Liver (tissue), 9 donors: Measurements from ENCODE around the gene CSKMT. TPM values are rescaled to one million over a fixed set of nuclear protein-coding genes. Genes with fewer than 3 reads are reported as not detected.

Source experiments
- DNase-seq: peaks from one replicate; pipeline ENCODE4 v3.0.0-alpha.2; 2017; ENCODE audit warnings: low spot score
- H3K27ac ChIP-seq, 2 donors: one replicate each; pipeline ENCODE4 v1.7.0; 2013; ENCODE audit warnings: inconsistent platforms in 2 of 2, low read length in 2 of 2, control low read depth in 1 of 2, low read depth in 1 of 2, mild to moderate bottlenecking in 1 of 2
- H3K27me3 ChIP-seq, 4 donors: one replicate each; pipeline versions ENCODE4 v1.6.1 to v1.7.0; 2013; ENCODE audit warnings: low read length in 3 of 4, inconsistent platforms in 1 of 4, mild to moderate bottlenecking in 1 of 4, moderate library complexity in 1 of 4; ENCODE audit not compliant: control insufficient read depth in 4 of 4, insufficient read depth in 4 of 4
- H3K36me3 ChIP-seq, 4 donors: one replicate each; pipeline versions ENCODE4 v1.6.1 to v1.7.0; 2013; ENCODE audit warnings: low read length in 3 of 4, mild to moderate bottlenecking in 3 of 4, low read depth in 1 of 4, moderate library complexity in 1 of 4; ENCODE audit not compliant: control insufficient read depth in 4 of 4, insufficient read depth in 3 of 4
- H3K4me1 ChIP-seq, 4 donors: one replicate each; pipeline versions ENCODE4 v1.6.1 to v1.7.0; 2013; ENCODE audit warnings: low read length in 3 of 4, mild to moderate bottlenecking in 3 of 4, moderate library complexity in 1 of 4; ENCODE audit not compliant: control insufficient read depth in 4 of 4, insufficient read depth in 4 of 4
- H3K4me3 ChIP-seq, 3 donors: one replicate each; pipeline versions ENCODE4 v1.6.1 to v1.7.0; 2013; ENCODE audit warnings: low read length in 3 of 3, control low read depth in 1 of 3, low read depth in 1 of 3, mild to moderate bottlenecking in 1 of 3
- H3K9ac ChIP-seq, 2 donors: one replicate each; pipeline ENCODE4 v1.7.0; 2013; ENCODE audit warnings: low read length in 2 of 2, mild to moderate bottlenecking in 2 of 2, moderate library complexity in 2 of 2, control low read depth in 1 of 2, low read depth in 1 of 2
- H3K9me3 ChIP-seq, 4 donors: one replicate each; pipeline versions ENCODE4 v1.6.1 to v1.7.0; 2013; ENCODE audit warnings: low read length in 3 of 4; ENCODE audit not compliant: control insufficient read depth in 4 of 4
- ATF3 ChIP-seq: IDR thresholded peaks from 2 replicates; pipeline ENCODE4 v1.6.1; 2016; ENCODE audit warnings: antibody characterized with exemption
- CTCF ChIP-seq: fragments of 150-350 bp; IDR thresholded peaks from 2 replicates; pipeline ENCODE4 v1.5.1; 2017; ENCODE audit warnings: improper control_type of control experiment, low read depth, low read length; ENCODE audit not compliant: missing input control
- EGR1 ChIP-seq, 2 donors: IDR thresholded peaks; 2 replicates each; pipeline ENCODE4 v1.6.1; 2016 to 2018; ENCODE audit warnings: antibody characterized with exemption in 2 of 2, low read depth in 2 of 2
- FOXA1 ChIP-seq: IDR thresholded peaks from 2 replicates; pipeline ENCODE4 v1.6.1; 2016; ENCODE audit warnings: antibody characterized with exemption
- FOXA2 ChIP-seq: IDR thresholded peaks from 2 replicates; pipeline ENCODE4 v1.6.1; 2016; ENCODE audit warnings: antibody characterized with exemption
- GABPA ChIP-seq, 2 donors: IDR thresholded peaks in 1 of 2; conservative IDR thresholded peaks in 1 of 2; 2 replicates each; pipeline ENCODE4 v1.6.1; 2016; ENCODE audit warnings: antibody characterized with exemption in 2 of 2, mild to moderate bottlenecking in 1 of 2, moderate library complexity in 1 of 2
- HNF4A ChIP-seq, 2 donors: conservative IDR thresholded peaks; 2 replicates each; pipeline ENCODE4 v1.6.1; 2016; ENCODE audit warnings: antibody characterized with exemption in 2 of 2, mild to moderate bottlenecking in 2 of 2
- HNF4G ChIP-seq: IDR thresholded peaks from 2 replicates; pipeline ENCODE4 v1.6.1; 2016; ENCODE audit warnings: antibody characterized with exemption
- JUND ChIP-seq, 2 donors: IDR thresholded peaks; 2 replicates each; pipeline ENCODE4 v1.6.1; 2016; ENCODE audit warnings: antibody characterized with exemption in 2 of 2
- MAX ChIP-seq: IDR thresholded peaks from 2 replicates; pipeline ENCODE4 v1.6.1; 2016; ENCODE audit warnings: antibody characterized with exemption
- NR2F2 ChIP-seq: IDR thresholded peaks from 2 replicates; pipeline ENCODE4 v1.6.1; 2016; ENCODE audit warnings: antibody characterized with exemption
- RAD21 ChIP-seq, 2 donors: IDR thresholded peaks; 2 replicates each; pipeline ENCODE4 v1.6.1; 2016; ENCODE audit warnings: antibody characterized with exemption in 2 of 2, mild to moderate bottlenecking in 2 of 2
- REST ChIP-seq: IDR thresholded peaks from 2 replicates; pipeline ENCODE4 v1.6.1; 2016; ENCODE audit warnings: antibody characterized with exemption, mild to moderate bottlenecking
- RXRA ChIP-seq, 2 donors: IDR thresholded peaks; 2 replicates each; pipeline ENCODE4 v1.6.1; 2017 to 2018; ENCODE audit warnings: antibody characterized with exemption in 2 of 2, mild to moderate bottlenecking in 1 of 2
- SP1 ChIP-seq: IDR thresholded peaks from 2 replicates; pipeline ENCODE4 v1.6.1; 2018; ENCODE audit warnings: antibody characterized with exemption, mild to moderate bottlenecking
- TAF1 ChIP-seq: conservative IDR thresholded peaks from 2 replicates; pipeline ENCODE4 v1.6.1; 2016; ENCODE audit warnings: antibody characterized with exemption, mild to moderate bottlenecking
- YY1 ChIP-seq: IDR thresholded peaks from 2 replicates; pipeline ENCODE4 v1.6.1; 2016; ENCODE audit warnings: antibody characterized with exemption, mild to moderate bottlenecking
- ZBTB33 ChIP-seq: IDR thresholded peaks from 2 replicates; pipeline ENCODE4 v1.6.1; 2016; ENCODE audit warnings: antibody characterized with exemption
- WGBS: extraction: QIAGEN DNeasy Blood & Tissue Kit; methylation state at CpG from one replicate; pipeline ENCODE4 v1.1.7; 2013; 5-methylcytosine and 5-hydroxymethylcytosine counted together
- polyA plus RNA-seq, 2 donors: library from polyadenylated mRNA; stranded (reverse) in 1 of 2; unstranded in 1 of 2; fragments of 200-250 nt in 1 of 2; fragments of >200 nt in 1 of 2; fragmentation: Nextera tagmentation in 1 of 2; extraction: Ambion mirVana in 1 of 2; gene quantifications; one replicate each; pipeline versions ENCODE4 v1.2.1 to v1.2.3, GENCODE V29; 2013 to 2015
- total RNA-seq, 2 donors: library from RNA; depleted of rRNA; stranded (reverse); fragments of >200 nt; gene quantifications; one replicate each; pipeline ENCODE4 v1.2.3, GENCODE V29; 2014
- donor health status: healthy.
- donor health status: healthy.
- donor health status: healthy.
- donor health status: healthy.
- donor health status: healthy.

The CSKMT gene
- total and polyA plus RNA-seq, 4 donors: 1.8 to 2.5 (median 2.3) TPM

- Histone ChIP-seq H3K4me1 (peaks cover 8 to 50% (median 35%) of the 10 kb centered on the region in 4 donors), H3K9me3 (no peaks in the 10 kb centered on the region), H3K27ac (no peak overlapping the region), H3K27me3 (no peaks in the 10 kb centered on the region), H3K36me3 (peaks cover 11 to 56% (median 53%) of the 10 kb centered on the region in 4 donors), H3K9ac (no peak overlapping the region), H3K4me3 (no peak overlapping the region)
- TF ChIP-seq YY1 (no peak), RXRA (IDR thresholded peaks at IDR 0.05) (no peak), MAX (no peak), NR2F2 (no peak), RAD21 (IDR thresholded peaks at IDR 0.05) (no peak), TAF1 (no peak), JUND (IDR thresholded peaks at IDR 0.05) (no peak), ZBTB33 (no peak)
- DNase-seq: no peak
- WGBS: 95% methylated on average over 24 of the region's 24 CpGs
These were observed 50.3 kb downstream of the CSKMT start for GRCh38 chr11:62715150-62716130.

GRCh38 chr11:62716206-62716605 is 51.1 kb downstream of the CSKMT start:
- H3K9me3 ChIP-seq: no peaks in the 10 kb centered on the region
- WGBS: 90% methylated on average over 5 of the region's 5 CpGs
- TF ChIP-seq EGR1 (IDR thresholded peaks at IDR 0.05; ENCODE audit: low read depth in 2 of 2) (no peak), RAD21 (IDR thresholded peaks at IDR 0.05) (no peak), RXRA (IDR thresholded peaks at IDR 0.05) (no peak), FOXA2 (no peak), HNF4A (conservative IDR thresholded peaks at IDR 0.05) (no peak), ATF3 (no peak), NR2F2 (no peak), YY1 (no peak)
- no peak overlapping the region for H3K9ac ChIP-seq
- no peaks in the 10 kb centered on the region for H3K27me3 ChIP-seq
- peaks cover 8 to 45% (median 32%) of the 10 kb centered on the region in 4 donors for H3K4me1 ChIP-seq
- no peak overlapping the region for H3K27ac ChIP-seq
- peaks cover 15 to 61% (median 60%) of the 10 kb centered on the region in 4 donors for H3K36me3 ChIP-seq
- no peak overlapping the region for H3K4me3 ChIP-seq
- no peak for DNase-seq

- no peaks in the 10 kb centered on the region for H3K9me3 ChIP-seq
- no peak overlapping the region for H3K9ac ChIP-seq
- no peak overlapping the region for H3K27ac ChIP-seq
- WGBS: 94% methylated on average over 11 of the region's 11 CpGs
- H3K36me3 ChIP-seq: peaks cover 17 to 67% (median 64%) of the 10 kb centered on the region in 4 donors
- H3K4me3 ChIP-seq: no peak overlapping the region
- no peaks in the 10 kb centered on the region for H3K27me3 ChIP-seq
- DNase-seq: no peak
- H3K4me1 ChIP-seq: peaks cover 6 to 41% (median 32%) of the 10 kb centered on the region in 4 donors
- no peak for TF ChIP-seq YY1
- no peak for TF ChIP-seq SP1
- TF ChIP-seq REST: no peak
- no peak for TF ChIP-seq NR2F2
- TF ChIP-seq GABPA (IDR thresholded peaks at IDR 0.05 in 1 of 2, conservative IDR thresholded peaks at IDR 0.05 in 1 of 2): no peak
- no peak for TF ChIP-seq HNF4G
- TF ChIP-seq CTCF: no peak
- no peak for TF ChIP-seq HNF4A (conservative IDR thresholded peaks at IDR 0.05)
- TF ChIP-seq EGR1 (IDR thresholded peaks at IDR 0.05; ENCODE audit: low read depth in 2 of 2): no peak
- TF ChIP-seq JUND (IDR thresholded peaks at IDR 0.05): no peak
- no peak for TF ChIP-seq ATF3
- TF ChIP-seq FOXA2: no peak
- no peak for TF ChIP-seq RXRA (IDR thresholded peaks at IDR 0.05)
- TF ChIP-seq FOXA1: no peak
These were observed 51.7 kb downstream of the CSKMT start for GRCh38 chr11:62716816-62717215.
